K562 (cell line): ENCODE data around the gene GPHA2. TPM values are rescaled to one million over a fixed set of nuclear protein-coding genes. Genes with fewer than 3 reads are reported as not detected.

Experiments used
- ZNF121 ChIP-seq: sonication (generic); formaldehyde crosslinking; conservative IDR thresholded peaks from 2 replicates; pipeline ENCODE4 v1.8.0; 2022; ENCODE audit warnings: missing genetic modification reagents
- polyA plus RNA-seq, 8 experiments: library from polyadenylated mRNA; depleted of rRNA in 4 of 8; stranded (reverse) in 5 of 8; unstranded in 3 of 8; fragments of >200 nt; fragmentation: Nextera tagmentation in 2 of 8; fragmentation: Illumina TruSeq in 1 of 8; extraction: Ambion mirVana in 2 of 8; extraction: Trizol in 1 of 8; gene quantifications; 2 replicates each; pipeline versions ENCODE4 v1.2.1 to v1.2.3, GENCODE V29; 2011 to 2014; ENCODE audit warnings: inconsistent platforms in 1 of 8, missing spikeins in 1 of 8
- total RNA-seq, 7 experiments: library from RNA; depleted of rRNA in 6 of 7; stranded (reverse); fragments of >200 nt in 6 of 7; fragmentation: Illumina TruSeq in 2 of 7; extraction: Trizol in 2 of 7; gene quantifications; 2 replicates each; pipeline versions ENCODE4 v1.2.1 to v1.2.3, GENCODE V29; 2011 to 2021; ENCODE audit warnings: low replicate concordance in 1 of 7
- TF ChIP-seq, protein P1 (sequence below): fragments of 450-650 bp; IDR thresholded peaks from 2 replicates; pipeline ENCODE4 v1.6.1; 2016; ENCODE audit warnings: mild to moderate bottlenecking, moderate library complexity
- TF ChIP-seq, protein P2 (sequence below), 3 experiments: fragments of 200-800 bp in 1 of 3; fragments of 250-450 bp in 1 of 3; fragments of 450-650 bp in 1 of 3; sonication (Bioruptor Pico) in 1 of 3; sonication (Bioruptor generic) in 1 of 3; formaldehyde crosslinking in 1 of 3; IDR thresholded peaks; 2 replicates each; pipeline versions ENCODE4 v1.6.1 to v1.8.0; 2016 to 2022; ENCODE audit warnings: mild to moderate bottlenecking in 2 of 3, missing genetic modification characterization in 2 of 3, missing compliant biosample characterization in 1 of 3, moderate library complexity in 1 of 3

The GPHA2 gene
- total and polyA plus RNA-seq, 9 of the 15 experiments (the other 6 are each of a cell fraction or from before 2014, with no cell fraction given): 0.17 to 0.22 TPM; not detected in 7

DNA sequence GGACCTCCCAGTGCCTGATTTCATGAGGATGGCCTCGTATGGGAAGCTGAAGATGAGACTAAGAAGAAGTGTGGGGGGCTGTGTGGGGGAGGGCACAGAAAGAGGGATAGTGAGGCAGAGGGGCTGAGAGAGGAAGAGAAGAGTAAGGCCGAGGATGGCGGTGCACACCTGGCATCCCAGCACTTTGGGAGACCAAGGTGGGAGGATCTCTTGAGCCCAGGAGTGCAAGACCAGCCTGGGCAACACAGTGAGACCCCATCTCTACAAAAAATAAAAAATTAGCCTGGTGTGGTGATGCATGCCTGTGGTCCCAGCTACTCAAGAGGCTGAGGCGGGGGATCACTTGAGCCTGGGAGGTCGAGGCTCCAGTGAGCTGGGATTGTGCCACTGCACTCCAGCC, 43.8 kb downstream of the GPHA2 start (continued):
- TF ChIP-seq, protein P1, sequence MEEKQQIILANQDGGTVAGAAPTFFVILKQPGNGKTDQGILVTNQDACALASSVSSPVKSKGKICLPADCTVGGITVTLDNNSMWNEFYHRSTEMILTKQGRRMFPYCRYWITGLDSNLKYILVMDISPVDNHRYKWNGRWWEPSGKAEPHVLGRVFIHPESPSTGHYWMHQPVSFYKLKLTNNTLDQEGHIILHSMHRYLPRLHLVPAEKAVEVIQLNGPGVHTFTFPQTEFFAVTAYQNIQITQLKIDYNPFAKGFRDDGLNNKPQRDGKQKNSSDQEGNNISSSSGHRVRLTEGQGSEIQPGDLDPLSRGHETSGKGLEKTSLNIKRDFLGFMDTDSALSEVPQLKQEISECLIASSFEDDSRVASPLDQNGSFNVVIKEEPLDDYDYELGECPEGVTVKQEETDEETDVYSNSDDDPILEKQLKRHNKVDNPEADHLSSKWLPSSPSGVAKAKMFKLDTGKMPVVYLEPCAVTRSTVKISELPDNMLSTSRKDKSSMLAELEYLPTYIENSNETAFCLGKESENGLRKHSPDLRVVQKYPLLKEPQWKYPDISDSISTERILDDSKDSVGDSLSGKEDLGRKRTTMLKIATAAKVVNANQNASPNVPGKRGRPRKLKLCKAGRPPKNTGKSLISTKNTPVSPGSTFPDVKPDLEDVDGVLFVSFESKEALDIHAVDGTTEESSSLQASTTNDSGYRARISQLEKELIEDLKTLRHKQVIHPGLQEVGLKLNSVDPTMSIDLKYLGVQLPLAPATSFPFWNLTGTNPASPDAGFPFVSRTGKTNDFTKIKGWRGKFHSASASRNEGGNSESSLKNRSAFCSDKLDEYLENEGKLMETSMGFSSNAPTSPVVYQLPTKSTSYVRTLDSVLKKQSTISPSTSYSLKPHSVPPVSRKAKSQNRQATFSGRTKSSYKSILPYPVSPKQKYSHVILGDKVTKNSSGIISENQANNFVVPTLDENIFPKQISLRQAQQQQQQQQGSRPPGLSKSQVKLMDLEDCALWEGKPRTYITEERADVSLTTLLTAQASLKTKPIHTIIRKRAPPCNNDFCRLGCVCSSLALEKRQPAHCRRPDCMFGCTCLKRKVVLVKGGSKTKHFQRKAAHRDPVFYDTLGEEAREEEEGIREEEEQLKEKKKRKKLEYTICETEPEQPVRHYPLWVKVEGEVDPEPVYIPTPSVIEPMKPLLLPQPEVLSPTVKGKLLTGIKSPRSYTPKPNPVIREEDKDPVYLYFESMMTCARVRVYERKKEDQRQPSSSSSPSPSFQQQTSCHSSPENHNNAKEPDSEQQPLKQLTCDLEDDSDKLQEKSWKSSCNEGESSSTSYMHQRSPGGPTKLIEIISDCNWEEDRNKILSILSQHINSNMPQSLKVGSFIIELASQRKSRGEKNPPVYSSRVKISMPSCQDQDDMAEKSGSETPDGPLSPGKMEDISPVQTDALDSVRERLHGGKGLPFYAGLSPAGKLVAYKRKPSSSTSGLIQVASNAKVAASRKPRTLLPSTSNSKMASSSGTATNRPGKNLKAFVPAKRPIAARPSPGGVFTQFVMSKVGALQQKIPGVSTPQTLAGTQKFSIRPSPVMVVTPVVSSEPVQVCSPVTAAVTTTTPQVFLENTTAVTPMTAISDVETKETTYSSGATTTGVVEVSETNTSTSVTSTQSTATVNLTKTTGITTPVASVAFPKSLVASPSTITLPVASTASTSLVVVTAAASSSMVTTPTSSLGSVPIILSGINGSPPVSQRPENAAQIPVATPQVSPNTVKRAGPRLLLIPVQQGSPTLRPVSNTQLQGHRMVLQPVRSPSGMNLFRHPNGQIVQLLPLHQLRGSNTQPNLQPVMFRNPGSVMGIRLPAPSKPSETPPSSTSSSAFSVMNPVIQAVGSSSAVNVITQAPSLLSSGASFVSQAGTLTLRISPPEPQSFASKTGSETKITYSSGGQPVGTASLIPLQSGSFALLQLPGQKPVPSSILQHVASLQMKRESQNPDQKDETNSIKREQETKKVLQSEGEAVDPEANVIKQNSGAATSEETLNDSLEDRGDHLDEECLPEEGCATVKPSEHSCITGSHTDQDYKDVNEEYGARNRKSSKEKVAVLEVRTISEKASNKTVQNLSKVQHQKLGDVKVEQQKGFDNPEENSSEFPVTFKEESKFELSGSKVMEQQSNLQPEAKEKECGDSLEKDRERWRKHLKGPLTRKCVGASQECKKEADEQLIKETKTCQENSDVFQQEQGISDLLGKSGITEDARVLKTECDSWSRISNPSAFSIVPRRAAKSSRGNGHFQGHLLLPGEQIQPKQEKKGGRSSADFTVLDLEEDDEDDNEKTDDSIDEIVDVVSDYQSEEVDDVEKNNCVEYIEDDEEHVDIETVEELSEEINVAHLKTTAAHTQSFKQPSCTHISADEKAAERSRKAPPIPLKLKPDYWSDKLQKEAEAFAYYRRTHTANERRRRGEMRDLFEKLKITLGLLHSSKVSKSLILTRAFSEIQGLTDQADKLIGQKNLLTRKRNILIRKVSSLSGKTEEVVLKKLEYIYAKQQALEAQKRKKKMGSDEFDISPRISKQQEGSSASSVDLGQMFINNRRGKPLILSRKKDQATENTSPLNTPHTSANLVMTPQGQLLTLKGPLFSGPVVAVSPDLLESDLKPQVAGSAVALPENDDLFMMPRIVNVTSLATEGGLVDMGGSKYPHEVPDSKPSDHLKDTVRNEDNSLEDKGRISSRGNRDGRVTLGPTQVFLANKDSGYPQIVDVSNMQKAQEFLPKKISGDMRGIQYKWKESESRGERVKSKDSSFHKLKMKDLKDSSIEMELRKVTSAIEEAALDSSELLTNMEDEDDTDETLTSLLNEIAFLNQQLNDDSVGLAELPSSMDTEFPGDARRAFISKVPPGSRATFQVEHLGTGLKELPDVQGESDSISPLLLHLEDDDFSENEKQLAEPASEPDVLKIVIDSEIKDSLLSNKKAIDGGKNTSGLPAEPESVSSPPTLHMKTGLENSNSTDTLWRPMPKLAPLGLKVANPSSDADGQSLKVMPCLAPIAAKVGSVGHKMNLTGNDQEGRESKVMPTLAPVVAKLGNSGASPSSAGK: no peak
- peak; percentile 83 for TF ChIP-seq ZNF121
- TF ChIP-seq, protein P2, sequence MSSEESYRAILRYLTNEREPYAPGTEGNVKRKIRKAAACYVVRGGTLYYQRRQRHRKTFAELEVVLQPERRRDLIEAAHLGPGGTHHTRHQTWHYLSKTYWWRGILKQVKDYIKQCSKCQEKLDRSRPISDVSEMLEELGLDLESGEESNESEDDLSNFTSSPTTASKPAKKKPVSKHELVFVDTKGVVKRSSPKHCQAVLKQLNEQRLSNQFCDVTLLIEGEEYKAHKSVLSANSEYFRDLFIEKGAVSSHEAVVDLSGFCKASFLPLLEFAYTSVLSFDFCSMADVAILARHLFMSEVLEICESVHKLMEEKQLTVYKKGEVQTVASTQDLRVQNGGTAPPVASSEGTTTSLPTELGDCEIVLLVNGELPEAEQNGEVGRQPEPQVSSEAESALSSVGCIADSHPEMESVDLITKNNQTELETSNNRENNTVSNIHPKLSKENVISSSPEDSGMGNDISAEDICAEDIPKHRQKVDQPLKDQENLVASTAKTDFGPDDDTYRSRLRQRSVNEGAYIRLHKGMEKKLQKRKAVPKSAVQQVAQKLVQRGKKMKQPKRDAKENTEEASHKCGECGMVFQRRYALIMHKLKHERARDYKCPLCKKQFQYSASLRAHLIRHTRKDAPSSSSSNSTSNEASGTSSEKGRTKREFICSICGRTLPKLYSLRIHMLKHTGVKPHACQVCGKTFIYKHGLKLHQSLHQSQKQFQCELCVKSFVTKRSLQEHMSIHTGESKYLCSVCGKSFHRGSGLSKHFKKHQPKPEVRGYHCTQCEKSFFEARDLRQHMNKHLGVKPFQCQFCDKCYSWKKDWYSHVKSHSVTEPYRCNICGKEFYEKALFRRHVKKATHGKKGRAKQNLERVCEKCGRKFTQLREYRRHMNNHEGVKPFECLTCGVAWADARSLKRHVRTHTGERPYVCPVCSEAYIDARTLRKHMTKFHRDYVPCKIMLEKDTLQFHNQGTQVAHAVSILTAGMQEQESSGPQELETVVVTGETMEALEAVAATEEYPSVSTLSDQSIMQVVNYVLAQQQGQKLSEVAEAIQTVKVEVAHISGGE (CRISPR knock-in tag; IDR thresholded peaks at IDR 0.05): no peak
